GM12878 (cell line): Measurements from ENCODE around the gene N4BP2. TPM values are rescaled to one million over a fixed set of nuclear protein-coding genes. Genes with fewer than 3 reads are reported as not detected.

Source experiments
- ATAC-seq: fragments of 200-7000 bp; cut with Tn5 transposase; 3 replicates; pipeline ENCODE4 v1.9.1; 2020; ENCODE audit warnings: mild to moderate bottlenecking, moderate library complexity
- BruUV-seq: library from RNA; stranded (reverse); fragments of 400-500 nt; replicated peaks from 2 replicates; lab custom pipeline; 2021; lab: Mats Ljungman, UMichigan
- CTCF ChIA-PET: fragments of 300-600 bp; sonication (Branson Sonifier 250); formaldehyde crosslinking; extraction: SDS; loops from one replicate; lab custom pipeline; 2021; ENCODE audit warnings: inconsistent platforms; lab: Yijun Ruan, JAX
- POLR2A ChIA-PET: fragments of 350-600 bp; formaldehyde crosslinking; extraction: SDS; loops from one replicate; lab custom pipeline; 2021; ENCODE audit warnings: inconsistent platforms; lab: Charles Lee
- RAD21 ChIA-PET: fragments of 300-600 bp; sonication (Branson Sonifier 250); formaldehyde crosslinking; loops from one replicate; lab custom pipeline; 2023; ENCODE audit warnings: antibody characterized with exemption; ENCODE audit not compliant: unreplicated experiment; lab: Charles Lee
- SMC1A ChIA-PET: fragments of 300-600 bp; sonication (Branson Sonifier 250); formaldehyde crosslinking; loops from one replicate; lab custom pipeline; 2023; ENCODE audit not compliant: unreplicated experiment, uncharacterized antibody; lab: Charles Lee
- DNase-seq: peaks from one replicate; pipeline ENCODE4 v3.0.0-alpha.2; 2011; ENCODE audit warnings: low read depth, low spot score
- FAIRE-seq: peaks from 3 replicates; lab custom pipeline; 2011; peaks lifted over from hg19 to GRCh38; lab: Jason Lieb, UNC
- H2AFZ ChIP-seq: 2 replicates; pipeline ENCODE4 v1.6.0; 2011; ENCODE audit warnings: low read depth, low read length, control low read depth; ENCODE audit not compliant: control insufficient read depth
- H3K27ac ChIP-seq: 2 replicates; pipeline ENCODE4 v1.5.1; 2011; ENCODE audit warnings: control low read depth; ENCODE audit not compliant: control insufficient read depth, insufficient read depth
- H3K27me3 ChIP-seq, 2 experiments: replicated peaks in 1 of 2; 2 replicates each; pipeline versions ENCODE4 v1.6.0 to v1.6.1; 2011; ENCODE audit warnings: low read length in 1 of 2; ENCODE audit not compliant: control insufficient read depth in 2 of 2, insufficient read depth in 2 of 2
- H3K36me3 ChIP-seq, 2 experiments: 2 replicates each; pipeline ENCODE4 v1.5.1; 2011; ENCODE audit warnings: low read length in 1 of 2; ENCODE audit not compliant: control insufficient read depth in 2 of 2, insufficient read depth in 2 of 2
- H3K4me1 ChIP-seq: 2 replicates; pipeline ENCODE4 v1.6.1; 2011; ENCODE audit warnings: mild to moderate bottlenecking, low read length, moderate library complexity, mixed read lengths; ENCODE audit not compliant: control insufficient read depth, insufficient read depth
- H3K4me2 ChIP-seq: 2 replicates; pipeline ENCODE4 v1.6.0; 2011; ENCODE audit warnings: control low read depth; ENCODE audit not compliant: control insufficient read depth, insufficient read depth
- H3K4me3 ChIP-seq: fragments of 200-600 bp; sonication (generic); 2 replicates; pipeline ENCODE4 v1.5.1; 2016
- H3K79me2 ChIP-seq: 2 replicates; pipeline ENCODE4 v1.6.0; 2011; ENCODE audit warnings: low read length; ENCODE audit not compliant: control insufficient read depth, insufficient read depth
- H3K9ac ChIP-seq: 2 replicates; pipeline ENCODE4 v1.8.0; 2011; ENCODE audit warnings: low read length, control low read depth, mixed read lengths; ENCODE audit not compliant: control insufficient read depth, insufficient read depth
- H3K9me3 ChIP-seq: replicated peaks from 3 replicates; pipeline ENCODE4 v1.5.1; 2011; ENCODE audit warnings: mild to moderate bottlenecking, low read length; ENCODE audit not compliant: control insufficient read depth, insufficient read depth
- H4K20me1 ChIP-seq: 2 replicates; pipeline ENCODE4 v1.6.0; 2011; ENCODE audit not compliant: control insufficient read depth, insufficient read depth
- MEF2A ChIP-seq: IDR thresholded peaks from 2 replicates; pipeline ENCODE4 v1.6.1; 2011; ENCODE audit warnings: low read depth, mild to moderate bottlenecking, low read length, moderate library complexity; ENCODE audit not compliant: insufficient read depth
- NR2C2 ChIP-seq: IDR thresholded peaks from 2 replicates; pipeline ENCODE4 v1.6.1; 2011; ENCODE audit warnings: borderline replicate concordance, low read depth; ENCODE audit not compliant: control insufficient read depth, insufficient read length
- RUNX3 ChIP-seq: IDR thresholded peaks from 2 replicates; pipeline ENCODE4 v1.6.1; 2012; ENCODE audit warnings: low read length, inconsistent platforms
- ZNF274 ChIP-seq: IDR thresholded peaks from one replicate; pipeline ENCODE4 v1.8.0; 2011; ENCODE audit not compliant: insufficient read length, insufficient read depth
- WGBS: methylation state at CpG from one replicate; pipeline ENCODE4 v1.1.6; 2016; ENCODE audit warnings: low lambda C conversion rate; ENCODE audit not compliant: insufficient replicate concordance, insufficient coverage; ENCODE audit errors: missing lambda C conversion rate; 5-methylcytosine and 5-hydroxymethylcytosine counted together
- in situ Hi-C: fragments of 300-500 bp; cut with MboI; formaldehyde crosslinking; loops from 9 replicates; pipeline ENCODE4 v1.14.3; 2018; ENCODE audit warnings: mixed read lengths
- intact Hi-C: fragments of 100-400 bp; cut with micrococcal nuclease; formaldehyde crosslinking; loops from one replicate; pipeline ENCODE4 v1.14.2; 2022; ENCODE audit not compliant: unreplicated experiment
- polyA plus RNA-seq, 11 experiments: library from polyadenylated mRNA; depleted of rRNA in 4 of 11; unstranded in 6 of 11; stranded (reverse) in 5 of 11; fragments of >200 nt; fragmentation: Nextera tagmentation in 4 of 11; fragmentation: Illumina TruSeq in 1 of 11; extraction: Ambion mirVana in 4 of 11; extraction: Trizol in 1 of 11; gene quantifications; 1 replicate in 1 of 11; 2 replicates in 10 of 11; pipeline versions ENCODE4 v1.2.1 to v1.2.3, GENCODE V29; 2011 to 2016; ENCODE audit warnings: inconsistent platforms in 2 of 11, missing spikeins in 2 of 11, low read depth in 1 of 11
- total RNA-seq, 4 experiments: library from RNA; depleted of rRNA in 3 of 4; stranded (reverse); fragments of >200 nt in 3 of 4; fragmentation: Illumina TruSeq in 1 of 4; extraction: Trizol in 1 of 4; gene quantifications; 2 replicates each; pipeline versions ENCODE4 v1.2.1 to v1.2.3, GENCODE V29; 2013 to 2021
- TF ChIP-seq, protein P1 (sequence below): IDR thresholded peaks from 2 replicates; pipeline ENCODE4 v1.6.1; 2011; ENCODE audit warnings: borderline replicate concordance, low read depth, mild to moderate bottlenecking, moderate library complexity, mixed read lengths, low read length; ENCODE audit not compliant: insufficient read depth; ENCODE audit errors: extremely low read length
- TF ChIP-seq, protein P2 (sequence below): fragments of 450-650 bp; IDR thresholded peaks from 2 replicates; pipeline ENCODE4 v1.6.1; 2017; ENCODE audit warnings: mild to moderate bottlenecking, moderate library complexity

The N4BP2 gene
- total and polyA plus RNA-seq, 10 of the 15 experiments (the other 5 are each of a cell fraction or from before 2014, with no cell fraction given) = 2.3 to 18.7 (median 10.0) TPM

DNA sequence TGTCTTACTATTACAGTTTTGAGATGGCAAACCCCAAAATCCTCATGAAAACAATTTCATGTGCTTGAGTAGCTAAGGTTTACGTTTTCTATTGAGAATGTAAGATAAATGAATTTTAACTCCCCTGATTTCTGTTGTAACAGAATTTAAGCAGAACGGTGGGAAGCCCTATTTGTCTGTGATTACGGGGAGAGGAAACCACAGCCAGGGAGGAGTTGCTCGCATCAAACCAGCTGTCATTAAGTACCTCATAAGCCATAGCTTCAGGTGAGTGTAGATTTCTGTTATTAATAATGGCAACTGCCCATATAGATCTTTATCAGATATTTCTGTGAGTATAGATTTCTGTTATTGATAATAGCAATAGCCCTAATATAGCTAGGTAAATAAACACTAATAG, 96.0 kb downstream of the N4BP2 start:
- no peak overlapping the region for H3K27ac ChIP-seq
- H2AFZ ChIP-seq = peak overlapping the region; percentile 27; the same call in 1 of the 2 replicates
- H4K20me1 ChIP-seq = no peaks in the 10 kb centered on the region
- FAIRE-seq (no peak), ATAC-seq (peak; percentile 62), DNase-seq (no peak)
- no peaks in the 10 kb centered on the region for H3K4me1 ChIP-seq
- CTCF ChIA-PET = interaction anchor here (0.9 to 5.2 kb wide), 22 partner anchors 10 to 567 kb away, joined by 3 to 40 read pairs (median 4); partner anchors contain the start of genes N4BP2 and RHOH
- in situ Hi-C loops = loop anchor here (5.0 kb wide), 1 partner anchor 160 kb away; no protein-coding TSS in a partner anchor
- SMC1A ChIA-PET = interaction anchor here (0.7 to 7.2 kb wide), 28 partner anchors 9 to 566 kb away, joined by 3 to 95 read pairs (median 8); no protein-coding TSS in a partner anchor
- no peak overlapping the region for H3K9ac ChIP-seq
- RAD21 ChIA-PET = interaction anchor here (0.5 to 5.1 kb wide), 29 partner anchors 10 to 566 kb away, joined by 3 to 37 read pairs (median 4); partner anchors contain the start of genes N4BP2 and RHOH
- TF ChIP-seq, protein P1, sequence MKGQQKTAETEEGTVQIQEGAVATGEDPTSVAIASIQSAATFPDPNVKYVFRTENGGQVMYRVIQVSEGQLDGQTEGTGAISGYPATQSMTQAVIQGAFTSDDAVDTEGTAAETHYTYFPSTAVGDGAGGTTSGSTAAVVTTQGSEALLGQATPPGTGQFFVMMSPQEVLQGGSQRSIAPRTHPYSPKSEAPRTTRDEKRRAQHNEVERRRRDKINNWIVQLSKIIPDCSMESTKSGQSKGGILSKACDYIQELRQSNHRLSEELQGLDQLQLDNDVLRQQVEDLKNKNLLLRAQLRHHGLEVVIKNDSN = no peak
- TF ChIP-seq RUNX3 = peak; percentile 68
- 20% methylated on average over 4 of the region's 4 CpGs for WGBS
- peaks cover 2% of the 10 kb centered on the region; the same call in 1 of the 2 replicates for H3K79me2 ChIP-seq
- no peaks in the 10 kb centered on the region for H3K27me3 ChIP-seq
- H3K36me3 ChIP-seq = no peaks in the 10 kb centered on the region
- H3K4me3 ChIP-seq = no peak overlapping the region
- POLR2A ChIA-PET = interaction anchor here (0.5 to 2.6 kb wide), 11 partner anchors 18 to 577 kb away, joined by 3 to 16 read pairs (median 4); no protein-coding TSS in a partner anchor
- no TSS peak for BruUV-seq
- peak overlapping the region; percentile 26; the same call in 1 of the 2 replicates for H3K4me2 ChIP-seq
- peaks cover 5% of the 10 kb centered on the region; the same call in 2 of the 3 replicates for H3K9me3 ChIP-seq
- intact Hi-C loops = loop anchor here (5.0 kb wide), 1 partner anchor 570 kb away; no protein-coding TSS in a partner anchor

DNA sequence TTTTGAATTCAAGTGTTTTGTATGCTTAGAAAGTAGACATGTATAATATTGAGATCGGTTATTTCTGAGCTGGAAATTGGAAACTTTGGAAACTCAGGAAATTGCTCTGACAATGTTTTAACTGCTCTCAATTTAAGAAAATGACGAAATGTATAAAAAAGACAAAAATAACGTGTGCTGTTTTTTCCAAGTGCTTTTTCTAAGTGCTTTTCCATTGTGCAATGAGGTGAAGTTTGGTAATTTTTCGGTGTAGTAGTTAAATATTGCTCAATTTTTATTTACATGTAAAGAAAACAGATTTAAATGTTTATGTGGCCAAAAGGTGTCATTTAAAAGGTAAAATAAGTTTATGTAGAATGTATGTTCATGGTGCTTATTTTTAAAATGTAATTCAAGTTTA, 100.8 kb downstream of the N4BP2 start:
- intact Hi-C loops = no loop called here
- Histone ChIP-seq H3K27ac (no peak overlapping the region), H4K20me1 (no peaks in the 10 kb centered on the region), H3K27me3 (no peaks in the 10 kb centered on the region), H3K9ac (no peak overlapping the region), H3K79me2 (no peaks in the 10 kb centered on the region), H3K9me3 (no peaks in the 10 kb centered on the region), H3K4me2 (no peak overlapping the region), H3K4me1 (no peaks in the 10 kb centered on the region), H2AFZ (no peak overlapping the region), H3K36me3 (no peaks in the 10 kb centered on the region), H3K4me3 (no peak overlapping the region)
- SMC1A ChIA-PET = no interaction called here
- BruUV-seq = no TSS peak
- no peak for FAIRE-seq
- in situ Hi-C loops = no loop called here
- RAD21 ChIA-PET = no interaction called here
- WGBS = 90% methylated on average over 4 of the region's 4 CpGs
- POLR2A ChIA-PET = no interaction called here
- CTCF ChIA-PET = no interaction called here
- DNase-seq = no peak
- no peak for ATAC-seq
- TF ChIP-seq, protein P2, sequence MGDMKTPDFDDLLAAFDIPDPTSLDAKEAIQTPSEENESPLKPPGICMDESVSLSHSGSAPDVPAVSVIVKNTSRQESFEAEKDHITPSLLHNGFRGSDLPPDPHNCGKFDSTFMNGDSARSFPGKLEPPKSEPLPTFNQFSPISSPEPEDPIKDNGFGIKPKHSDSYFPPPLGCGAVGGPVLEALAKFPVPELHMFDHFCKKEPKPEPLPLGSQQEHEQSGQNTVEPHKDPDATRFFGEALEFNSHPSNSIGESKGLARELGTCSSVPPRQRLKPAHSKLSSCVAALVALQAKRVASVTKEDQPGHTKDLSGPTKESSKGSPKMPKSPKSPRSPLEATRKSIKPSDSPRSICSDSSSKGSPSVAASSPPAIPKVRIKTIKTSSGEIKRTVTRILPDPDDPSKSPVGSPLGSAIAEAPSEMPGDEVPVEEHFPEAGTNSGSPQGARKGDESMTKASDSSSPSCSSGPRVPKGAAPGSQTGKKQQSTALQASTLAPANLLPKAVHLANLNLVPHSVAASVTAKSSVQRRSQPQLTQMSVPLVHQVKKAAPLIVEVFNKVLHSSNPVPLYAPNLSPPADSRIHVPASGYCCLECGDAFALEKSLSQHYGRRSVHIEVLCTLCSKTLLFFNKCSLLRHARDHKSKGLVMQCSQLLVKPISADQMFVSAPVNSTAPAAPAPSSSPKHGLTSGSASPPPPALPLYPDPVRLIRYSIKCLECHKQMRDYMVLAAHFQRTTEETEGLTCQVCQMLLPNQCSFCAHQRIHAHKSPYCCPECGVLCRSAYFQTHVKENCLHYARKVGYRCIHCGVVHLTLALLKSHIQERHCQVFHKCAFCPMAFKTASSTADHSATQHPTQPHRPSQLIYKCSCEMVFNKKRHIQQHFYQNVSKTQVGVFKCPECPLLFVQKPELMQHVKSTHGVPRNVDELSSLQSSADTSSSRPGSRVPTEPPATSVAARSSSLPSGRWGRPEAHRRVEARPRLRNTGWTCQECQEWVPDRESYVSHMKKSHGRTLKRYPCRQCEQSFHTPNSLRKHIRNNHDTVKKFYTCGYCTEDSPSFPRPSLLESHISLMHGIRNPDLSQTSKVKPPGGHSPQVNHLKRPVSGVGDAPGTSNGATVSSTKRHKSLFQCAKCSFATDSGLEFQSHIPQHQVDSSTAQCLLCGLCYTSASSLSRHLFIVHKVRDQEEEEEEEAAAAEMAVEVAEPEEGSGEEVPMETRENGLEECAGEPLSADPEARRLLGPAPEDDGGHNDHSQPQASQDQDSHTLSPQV = no peak
- TF ChIP-seq ZNF274 = no peak
- TF ChIP-seq NR2C2 = no peak
- no peak for TF ChIP-seq MEF2A
